GM18861 (cell line): ENCODE data around the gene LAMA1.

Experiments used
- ATAC-seq: cut with Tn5 transposase; IDR thresholded peaks from one replicate; pipeline ENCODE4 v1.9.1; 2021; ENCODE audit not compliant: unreplicated experiment

Gene LAMA1

GRCh38 chr18:7062811-7063210 is 54.8 kb downstream of the LAMA1 start:
- no peak for ATAC-seq

GRCh38 chr18:7062236-7062635 is 55.4 kb downstream of the LAMA1 start:
- ATAC-seq = no peak

- no peak for ATAC-seq
These were observed 58.3 kb downstream of the LAMA1 start for GRCh38 chr18:7059276-7059675.

GRCh38 chr18:7056026-7056425 is 61.6 kb downstream of the LAMA1 start:
- no peak for ATAC-seq

GRCh38 chr18:7049951-7050350 is 67.6 kb downstream of the LAMA1 start:
- ATAC-seq = no peak

GRCh38 chr18:7048081-7048480 is 69.5 kb downstream of the LAMA1 start:
- no peak for ATAC-seq

- ATAC-seq = no peak
These were observed 70.3 kb downstream of the LAMA1 start for GRCh38 chr18:7047336-7047735.

- ATAC-seq = no peak
These were observed 79.2 kb downstream of the LAMA1 start for GRCh38 chr18:7038330-7038851.

GRCh38 chr18:7037470-7037869 is 80.1 kb downstream of the LAMA1 start:
- no peak for ATAC-seq

GRCh38 chr18:7035807-7036206 is 81.8 kb downstream of the LAMA1 start:
- ATAC-seq = no peak

GRCh38 chr18:7034924-7035323 is 82.7 kb downstream of the LAMA1 start:
- ATAC-seq = no peak

- ATAC-seq = no peak
These were observed 85.1 kb downstream of the LAMA1 start for GRCh38 chr18:7032537-7032936.

- ATAC-seq = no peak
These were observed 89.0 kb downstream of the LAMA1 start for GRCh38 chr18:7028625-7029024.

- ATAC-seq = no peak
These were observed 92.4 kb downstream of the LAMA1 start for GRCh38 chr18:7025194-7025593.

- ATAC-seq = no peak
These were observed 94.0 kb downstream of the LAMA1 start for GRCh38 chr18:7023581-7023980.

- no peak for ATAC-seq
These were observed 94.5 kb downstream of the LAMA1 start for GRCh38 chr18:7023063-7023580.

- ATAC-seq = no peak
These were observed 95.4 kb downstream of the LAMA1 start for GRCh38 chr18:7021994-7022840.

- no peak for ATAC-seq
These were observed 96.4 kb downstream of the LAMA1 start for GRCh38 chr18:7020995-7021777.

- ATAC-seq = no peak
These were observed 100.6 kb downstream of the LAMA1 start for GRCh38 chr18:7017013-7017412.

- ATAC-seq = no peak
These were observed 106.5 kb downstream of the LAMA1 start for GRCh38 chr18:7011142-7011541.

GRCh38 chr18:7004009-7004408 is 113.6 kb downstream of the LAMA1 start:
- no peak for ATAC-seq

GRCh38 chr18:7002107-7002506 is 115.5 kb downstream of the LAMA1 start:
- ATAC-seq = no peak
